ENCODE data around the gene KCTD17.

The KCTD17 gene

DNA sequence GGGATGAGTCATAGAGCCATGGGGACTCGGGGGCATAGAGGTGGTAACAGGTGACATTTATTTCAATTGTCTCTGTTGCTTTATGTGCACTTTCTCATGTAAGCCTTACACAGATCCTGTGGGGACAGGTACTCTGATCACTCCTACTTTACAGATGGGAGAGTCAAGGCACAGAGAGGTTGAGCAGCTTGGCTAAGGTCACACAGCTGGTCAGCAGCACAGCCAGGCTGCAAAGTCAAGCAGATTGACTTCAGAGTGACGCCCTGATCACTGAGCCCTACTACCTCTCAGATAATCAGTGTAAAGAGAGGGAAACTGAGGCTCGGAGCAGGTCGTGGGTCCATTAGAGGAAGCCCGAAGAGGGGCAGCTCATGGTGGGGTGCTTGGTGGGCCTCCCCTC, 54.4 kb downstream of the KCTD17 start:
- DNase-seq: no peak

DNA sequence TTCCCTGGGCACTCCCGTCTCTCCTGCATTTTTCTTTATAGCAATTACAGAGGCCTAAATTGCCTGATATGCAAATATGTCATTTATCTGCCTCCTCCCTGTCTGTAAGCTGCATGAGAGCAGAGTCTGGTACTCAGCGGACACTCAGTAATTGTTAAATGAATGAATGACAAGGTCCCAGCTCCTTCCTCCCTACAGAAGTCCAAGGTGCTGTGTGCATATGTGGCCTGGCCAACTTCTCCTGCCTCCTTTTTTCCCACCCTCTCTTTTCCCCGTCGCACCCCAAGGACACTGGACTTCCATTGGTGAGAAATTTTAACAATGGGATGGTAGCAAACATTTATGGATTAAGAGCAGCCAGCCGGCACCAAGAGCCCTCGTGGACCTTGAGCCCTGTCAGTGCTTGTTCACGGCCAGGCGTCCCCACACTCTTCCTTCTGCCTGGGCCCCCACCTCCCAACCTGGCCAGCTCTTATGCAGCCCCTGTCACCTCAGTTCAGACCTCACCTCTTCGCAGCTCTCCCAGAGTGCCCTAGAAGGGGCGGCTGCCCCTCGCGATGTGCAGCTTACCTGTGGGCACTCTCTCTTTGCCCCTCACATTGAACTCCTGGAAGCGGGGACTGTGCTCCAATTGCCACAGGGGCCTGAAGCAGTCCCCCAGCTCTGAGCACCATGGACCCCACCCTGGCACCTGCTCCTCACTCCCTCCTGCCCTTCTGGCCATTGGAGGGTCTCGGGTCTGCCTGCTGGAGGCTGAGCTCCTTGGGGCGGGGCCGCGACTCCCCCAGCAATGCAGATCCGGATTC, 56.5 kb downstream of the KCTD17 start:
- no peak for DNase-seq

DNA sequence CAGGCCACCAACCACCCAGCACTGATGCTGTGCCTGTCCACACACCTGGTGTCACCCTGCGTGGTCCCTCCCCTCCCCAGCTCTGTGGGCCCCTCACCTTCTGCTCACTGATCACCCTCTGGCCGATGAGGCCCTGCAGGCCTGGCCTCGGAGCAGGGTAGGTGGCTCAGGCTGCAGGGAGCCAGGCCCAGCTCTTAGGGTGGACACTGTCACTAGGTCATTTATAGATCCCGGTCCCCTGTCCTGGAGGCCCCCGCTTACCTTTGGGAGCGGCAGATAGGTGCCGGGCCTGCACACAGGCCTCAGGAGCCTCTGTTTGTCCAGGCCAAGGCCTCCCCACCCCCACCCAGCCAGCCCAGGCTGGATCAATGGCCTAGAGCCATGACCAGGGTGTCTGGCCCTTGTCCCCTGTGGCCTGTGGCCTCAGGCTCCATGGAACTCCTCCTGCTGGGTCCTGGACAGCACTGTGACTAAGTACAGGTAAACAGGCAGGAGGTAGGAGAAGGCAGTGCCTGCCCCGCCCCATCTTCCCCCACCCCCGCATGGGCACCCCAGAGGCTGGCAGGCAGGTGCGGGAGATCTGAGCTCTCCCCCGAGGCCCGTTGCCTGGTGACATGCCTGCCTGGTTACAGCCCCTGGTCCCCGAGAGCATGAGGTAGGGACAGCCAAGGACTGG, 57.8 kb downstream of the KCTD17 start, which contains the start of gene TMPRSS6:
Gene TMPRSS6, minus strand, starts transcription at position 472 of the 676 bp plus-strand sequence. CDS start 6,296 bp downstream, outside the sequence.
- DNase-seq: no peak

DNA sequence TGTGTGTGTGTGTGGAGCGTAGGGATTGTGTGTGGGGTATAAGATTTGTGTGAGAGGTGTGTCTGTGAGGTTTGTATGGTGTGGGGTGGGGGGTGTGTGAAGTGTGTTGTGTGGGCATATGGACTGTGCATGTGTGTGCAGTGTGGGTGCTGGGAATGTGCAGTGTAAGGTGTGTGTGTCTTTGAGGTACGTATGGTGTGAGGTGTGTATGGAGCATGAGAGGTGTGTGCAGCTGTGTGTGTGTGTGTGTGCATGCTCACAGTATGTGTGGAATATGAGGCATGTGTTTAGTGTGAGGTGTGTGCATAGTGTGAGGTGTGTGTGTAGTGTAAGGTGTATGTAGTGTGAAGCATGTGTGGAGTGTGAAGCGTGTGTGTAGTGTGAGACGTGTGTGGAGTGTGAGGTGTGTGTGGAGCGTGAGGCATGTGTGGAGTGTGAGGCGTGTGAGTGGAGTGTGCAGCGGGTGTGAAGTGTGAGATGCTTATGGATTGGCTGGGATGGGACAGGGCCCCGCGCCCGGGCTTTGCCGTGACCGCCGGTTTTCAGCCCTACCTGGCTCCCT, 59.7 kb downstream of the KCTD17 start:
- no peak for DNase-seq

DNA sequence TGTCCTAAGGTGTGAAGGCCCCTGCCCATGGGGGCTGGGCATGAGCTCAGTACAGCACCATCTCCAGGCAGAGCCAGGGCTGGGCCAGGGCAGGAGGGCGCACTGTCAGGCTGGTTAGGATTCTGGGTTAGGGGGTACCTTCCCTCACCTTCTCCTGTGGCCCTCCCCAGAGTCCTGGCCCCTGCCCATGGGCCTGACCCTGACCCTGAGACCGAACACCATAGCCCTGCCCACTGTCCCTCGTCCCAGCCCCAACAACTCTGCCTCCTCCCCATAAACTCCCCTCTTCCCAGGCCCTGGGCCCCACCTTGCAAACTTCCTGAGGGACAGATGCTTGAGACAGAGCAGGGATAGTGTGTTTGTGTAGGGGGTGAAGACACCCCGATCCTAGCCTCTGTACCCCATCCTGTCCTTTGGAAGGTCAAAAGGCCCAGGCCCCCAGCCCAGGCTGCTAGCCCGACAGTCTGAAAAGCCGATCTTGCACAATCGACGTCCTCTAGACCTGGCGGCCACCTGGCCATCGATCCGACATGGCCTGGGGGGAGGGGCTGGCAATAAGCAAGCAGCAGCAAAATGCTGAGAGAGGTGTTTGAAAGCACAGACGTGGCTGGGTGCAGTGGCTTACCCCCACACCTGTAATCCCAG, 60.7 kb downstream of the KCTD17 start:
- DNase-seq: no peak
